ACC112 (cell line): ENCODE results near the gene XRCC5.

ENCODE experiments used
- H2AFZ ChIP-seq: fragments of 200-600 bp; sonication (generic); one replicate; pipeline ENCODE4 v1.6.0; 2017; ENCODE audit warnings: antibody characterized with exemption, low read length; ENCODE audit not compliant: unreplicated experiment
- H3K27ac ChIP-seq: fragments of 200-600 bp; sonication (generic); 2 replicates; pipeline ENCODE4 v1.5.1; 2014; ENCODE audit warnings: low read depth, mild to moderate bottlenecking, antibody characterized with exemption, low read length, moderate library complexity
- H3K27me3 ChIP-seq: fragments of 200-600 bp; sonication (generic); 2 replicates; pipeline ENCODE4 v1.6.1; 2014; ENCODE audit warnings: mild to moderate bottlenecking, antibody characterized with exemption, low read length, moderate library complexity, mixed read lengths; ENCODE audit not compliant: insufficient read depth
- H3K36me3 ChIP-seq: fragments of 200-600 bp; sonication (generic); 2 replicates; pipeline ENCODE4 v1.6.1; 2016; ENCODE audit warnings: mild to moderate bottlenecking, antibody characterized with exemption, low read length, moderate library complexity, mixed read lengths; ENCODE audit not compliant: insufficient read depth
- H3K4me1 ChIP-seq: fragments of 200-600 bp; sonication (generic); one replicate; pipeline ENCODE4 v1.6.1; 2016; ENCODE audit warnings: low read length, mixed read lengths; ENCODE audit not compliant: insufficient read depth, unreplicated experiment, control insufficient read depth
- H3K4me3 ChIP-seq: fragments of 200-600 bp; sonication (generic); 2 replicates; pipeline ENCODE4 v1.5.1; 2014; ENCODE audit warnings: mild to moderate bottlenecking, low read depth, low read length
- H3K79me2 ChIP-seq: fragments of 200-600 bp; sonication (generic); one replicate; pipeline ENCODE4 v1.6.0; 2016; ENCODE audit warnings: low read length; ENCODE audit not compliant: control insufficient read depth, unreplicated experiment, insufficient read depth

Gene XRCC5

GRCh38 chr2:216229277-216229914, 120.2 kb downstream of the XRCC5 start:
- Histone ChIP-seq H3K4me3 (no peak overlapping the region), H3K4me1 (no peaks in the 10 kb centered on the region), H3K79me2 (no peaks in the 10 kb centered on the region), H3K27me3 (no peaks in the 10 kb centered on the region), H3K27ac (no peak overlapping the region), H3K36me3 (no peaks in the 10 kb centered on the region), H2AFZ (no peak overlapping the region)

DNA sequence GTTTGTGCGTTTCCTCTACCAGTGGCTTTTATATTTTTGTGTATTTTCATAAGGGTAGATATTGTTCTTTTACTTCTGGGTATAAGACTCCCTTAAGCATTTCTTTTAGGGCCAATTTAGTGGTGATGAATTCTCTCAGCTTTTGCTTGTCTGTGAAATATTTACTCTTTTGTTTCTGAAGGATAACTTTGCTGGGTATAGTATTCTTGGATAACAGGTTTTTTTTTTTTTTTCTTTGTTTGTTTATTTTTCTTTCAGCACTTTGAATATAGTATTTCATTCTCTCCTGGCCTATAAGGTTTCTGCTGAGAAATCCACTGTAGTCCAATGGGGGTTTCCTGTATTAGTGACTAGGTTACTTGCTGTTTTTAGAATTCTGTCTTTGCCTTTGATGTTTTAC, 122.7 kb downstream of the XRCC5 start:
- no peak overlapping the region for H3K27ac ChIP-seq
- no peak overlapping the region for H3K4me3 ChIP-seq
- no peaks in the 10 kb centered on the region for H3K27me3 ChIP-seq
- H3K36me3 ChIP-seq, result no peaks in the 10 kb centered on the region
- H3K4me1 ChIP-seq, result no peaks in the 10 kb centered on the region
- no peaks in the 10 kb centered on the region for H3K79me2 ChIP-seq
- no peak overlapping the region for H2AFZ ChIP-seq

- no peaks in the 10 kb centered on the region for H3K79me2 ChIP-seq
- H3K36me3 ChIP-seq, result no peaks in the 10 kb centered on the region
- H3K4me3 ChIP-seq, result no peak overlapping the region
- H3K27ac ChIP-seq, result no peak overlapping the region
- H3K27me3 ChIP-seq, result no peaks in the 10 kb centered on the region
- H3K4me1 ChIP-seq, result no peaks in the 10 kb centered on the region
- no peak overlapping the region for H2AFZ ChIP-seq
Measured at GRCh38 chr2:216232721-216233120, 123.6 kb downstream of the XRCC5 start.

- no peaks in the 10 kb centered on the region for H3K36me3 ChIP-seq
- no peak overlapping the region for H3K4me3 ChIP-seq
- H3K27me3 ChIP-seq, result no peaks in the 10 kb centered on the region
- no peaks in the 10 kb centered on the region for H3K79me2 ChIP-seq
- no peak overlapping the region for H3K27ac ChIP-seq
- H2AFZ ChIP-seq, result no peak overlapping the region
- no peaks in the 10 kb centered on the region for H3K4me1 ChIP-seq
Measured at GRCh38 chr2:216233281-216233995, 124.3 kb downstream of the XRCC5 start.

DNA sequence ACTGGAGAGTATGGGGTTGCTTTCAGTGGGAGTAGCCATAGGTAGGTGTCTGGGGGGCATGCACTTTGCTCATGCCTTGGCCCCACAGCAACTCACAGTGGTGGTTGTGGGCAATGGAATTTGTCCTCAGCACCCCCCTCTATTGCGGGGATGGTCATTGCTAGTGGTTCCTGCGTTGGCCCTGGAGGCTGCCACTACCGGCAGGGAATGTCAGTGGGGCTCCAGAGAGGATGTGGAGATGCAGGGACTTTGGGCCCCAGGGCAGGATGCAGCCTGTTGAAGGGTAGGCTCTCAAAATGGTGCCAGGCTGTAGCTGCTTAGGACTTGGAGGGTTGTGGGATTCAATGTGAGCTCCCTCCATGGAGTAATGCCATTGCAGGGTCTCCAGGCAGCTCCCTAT, 125.0 kb downstream of the XRCC5 start:
- no peaks in the 10 kb centered on the region for H3K27me3 ChIP-seq
- H3K27ac ChIP-seq, result no peak overlapping the region
- no peaks in the 10 kb centered on the region for H3K4me1 ChIP-seq
- H3K79me2 ChIP-seq, result no peaks in the 10 kb centered on the region
- no peak overlapping the region for H3K4me3 ChIP-seq
- H2AFZ ChIP-seq, result no peak overlapping the region
- H3K36me3 ChIP-seq, result no peaks in the 10 kb centered on the region

DNA sequence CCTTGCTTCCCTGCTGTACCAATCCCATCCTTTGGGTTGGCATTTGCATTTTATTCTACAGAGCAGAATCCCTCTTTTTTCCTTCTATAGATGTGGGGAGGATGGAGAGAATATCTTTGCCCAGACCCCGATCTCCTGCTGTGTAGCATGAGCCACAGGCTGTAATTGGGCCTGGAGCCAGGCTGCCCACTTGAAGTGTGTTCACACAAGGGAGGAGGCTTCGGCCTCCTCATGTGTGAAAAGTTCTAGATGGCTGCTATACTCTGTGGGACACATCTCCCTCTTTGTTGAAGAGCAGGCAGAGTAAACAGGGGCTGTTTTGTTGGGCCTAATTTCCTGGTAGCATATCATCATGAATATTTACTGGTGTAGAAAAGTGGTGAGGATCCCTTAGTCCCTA, 126.3 kb downstream of the XRCC5 start:
- Histone ChIP-seq H3K27ac (no peak overlapping the region), H3K27me3 (no peaks in the 10 kb centered on the region), H3K4me3 (no peak overlapping the region), H2AFZ (no peak overlapping the region), H3K4me1 (no peaks in the 10 kb centered on the region), H3K79me2 (no peaks in the 10 kb centered on the region), H3K36me3 (no peaks in the 10 kb centered on the region)

- H3K27me3 ChIP-seq, result no peaks in the 10 kb centered on the region
- no peaks in the 10 kb centered on the region for H3K4me1 ChIP-seq
- no peaks in the 10 kb centered on the region for H3K79me2 ChIP-seq
- no peak overlapping the region for H2AFZ ChIP-seq
- no peak overlapping the region for H3K27ac ChIP-seq
- H3K36me3 ChIP-seq, result no peaks in the 10 kb centered on the region
- H3K4me3 ChIP-seq, result no peak overlapping the region
Measured at GRCh38 chr2:216235896-216236295, 126.7 kb downstream of the XRCC5 start.

DNA sequence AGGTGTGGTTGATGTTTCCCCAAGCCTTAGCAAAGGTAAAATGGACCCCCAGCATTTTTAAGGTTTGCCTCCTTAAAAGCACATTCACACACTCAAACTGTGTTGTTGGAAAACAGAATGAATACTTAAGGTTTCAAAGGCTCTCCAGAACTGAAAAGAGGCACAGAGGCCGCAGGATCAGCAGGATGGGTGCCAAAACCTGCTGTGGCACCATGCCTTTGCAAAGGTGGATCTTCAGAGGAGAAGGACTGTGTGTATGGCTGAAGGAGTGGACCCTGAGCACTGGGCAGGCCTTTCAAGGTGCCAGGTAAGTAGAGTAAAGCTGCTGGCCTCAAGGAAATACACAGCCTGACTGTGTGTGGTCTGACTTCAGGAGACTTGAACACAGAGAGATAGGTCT, 127.3 kb downstream of the XRCC5 start:
- no peaks in the 10 kb centered on the region for H3K36me3 ChIP-seq
- H3K27ac ChIP-seq, result no peak overlapping the region
- no peak overlapping the region for H3K4me3 ChIP-seq

DNA sequence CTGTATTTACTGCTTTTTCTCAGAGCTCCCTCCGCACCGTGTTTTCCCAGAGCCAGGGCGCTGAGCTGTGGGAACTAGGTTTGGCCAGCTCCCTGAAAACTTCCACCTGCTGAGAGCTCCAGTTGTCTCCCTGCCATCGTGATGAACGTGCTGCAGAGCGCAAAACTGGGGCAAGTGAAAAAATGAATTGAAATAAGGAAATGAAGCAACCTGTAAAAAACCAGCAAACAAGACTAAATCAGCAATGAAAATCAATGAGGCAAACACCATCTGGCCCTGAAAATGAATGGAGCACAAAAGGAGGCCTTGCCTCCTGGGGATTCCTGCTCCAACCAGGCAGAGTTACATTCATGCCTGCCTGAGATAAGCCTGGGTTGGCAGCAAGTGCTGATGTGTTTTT, 133.2 kb downstream of the XRCC5 start:
- Histone ChIP-seq H2AFZ (no peak overlapping the region), H3K4me3 (no peak overlapping the region), H3K27ac (no peak overlapping the region), H3K79me2 (no peaks in the 10 kb centered on the region), H3K36me3 (no peaks in the 10 kb centered on the region), H3K27me3 (no peaks in the 10 kb centered on the region), H3K4me1 (no peaks in the 10 kb centered on the region)

More for the DNA sequence above, 127.3 kb downstream of the XRCC5 start:
- Histone ChIP-seq H3K4me1 (no peaks in the 10 kb centered on the region), H2AFZ (no peak overlapping the region), H3K79me2 (no peaks in the 10 kb centered on the region), H3K27me3 (no peaks in the 10 kb centered on the region)

GRCh38 chr2:216243026-216243425, 133.9 kb downstream of the XRCC5 start:
- Histone ChIP-seq H3K36me3 (no peaks in the 10 kb centered on the region), H2AFZ (no peak overlapping the region), H3K27ac (no peak overlapping the region)

GRCh38 chr2:216245391-216245975, 136.3 kb downstream of the XRCC5 start:
- Histone ChIP-seq H3K79me2 (no peaks in the 10 kb centered on the region), H3K27ac (no peak overlapping the region), H3K4me3 (no peak overlapping the region), H2AFZ (no peak overlapping the region), H3K4me1 (no peaks in the 10 kb centered on the region), H3K36me3 (no peaks in the 10 kb centered on the region), H3K27me3 (no peaks in the 10 kb centered on the region)

More at GRCh38 chr2:216243026-216243425, 133.9 kb downstream of the XRCC5 start:
- H3K27me3 ChIP-seq, result no peaks in the 10 kb centered on the region
- H3K4me3 ChIP-seq, result no peak overlapping the region
- no peaks in the 10 kb centered on the region for H3K79me2 ChIP-seq
- no peaks in the 10 kb centered on the region for H3K4me1 ChIP-seq
